Measurements from ENCODE around the gene SLC43A3. TPM values are rescaled to one million over a fixed set of nuclear protein-coding genes. Genes with fewer than 3 reads are reported as not detected.
"Not testable (repeated sequence)": the region's sequence is repeated elsewhere in the genome, so short reads cannot be mapped to it uniquely, and the experiment has no call there.

Gene SLC43A3
- total and polyA plus RNA-seq, 7 donors = 11.3 to 43.9 (median 25.2) TPM

- no peaks in the 10 kb centered on the region for H3K4me1 ChIP-seq
- H3K4me3 ChIP-seq = no peak overlapping the region
- TF ChIP-seq EP300 (IDR thresholded peaks at IDR 0.05) (no peak), POLR2AphosphoS5 (IDR thresholded peaks at IDR 0.05) (no peak), POLR2A (IDR thresholded peaks at IDR 0.05) (no peak), CTCF (IDR thresholded peaks at IDR 0.05) (no peak)
- intact Hi-C loops (cut with DNase I) = no loop called here
- peak overlapping the region in 1 of 4 donors; percentile 37 for H3K27ac ChIP-seq
- DNase-seq = no peak
- peaks cover 5 to 50% (median 23%) of the 10 kb centered on the region in 4 donors for H3K36me3 ChIP-seq
- H3K9me3 ChIP-seq = no peaks in the 10 kb centered on the region
- H3K27me3 ChIP-seq = no peaks in the 10 kb centered on the region
- 43 to 77% methylated on average over 4 of the region's 4 CpGs for WGBS, 2 donors
Observed at GRCh38 chr11:57406337-57406904, 20.5 kb downstream of the SLC43A3 start.

DNA sequence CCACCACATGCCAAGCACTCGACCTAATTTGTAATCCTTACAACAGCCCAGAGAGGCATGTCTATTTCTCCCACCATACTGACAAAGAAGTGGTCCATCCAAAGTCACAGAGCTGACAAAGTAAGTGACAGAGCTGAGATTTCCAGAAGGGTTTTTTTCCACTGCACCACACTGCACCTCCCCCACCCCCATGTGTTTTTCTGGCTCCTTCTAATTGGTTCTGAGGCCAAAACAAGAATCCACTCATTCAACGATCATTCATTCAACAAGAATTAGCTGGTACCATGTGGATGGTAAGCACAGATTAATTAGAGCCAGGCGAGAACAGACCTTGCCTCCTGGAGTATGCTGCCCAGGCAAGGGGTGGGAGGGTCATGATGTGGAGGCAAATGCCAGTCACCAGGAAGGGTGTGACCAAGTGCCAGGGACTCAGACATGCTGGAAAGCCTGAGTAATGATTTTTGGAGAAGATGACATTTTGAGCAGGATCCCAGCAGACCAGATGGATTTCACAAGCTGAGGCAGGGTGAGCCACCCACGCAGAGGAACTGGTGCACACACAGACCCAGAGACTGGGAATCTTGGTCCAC lies 21.6 kb downstream of the SLC43A3 start:
- Histone ChIP-seq H3K27me3 (no peaks in the 10 kb centered on the region), H3K4me3 (no peak overlapping the region), H3K9me3 (no peaks in the 10 kb centered on the region), H3K4me1 (no peaks in the 10 kb centered on the region), H3K36me3 (peaks cover 5 to 39% (median 21%) of the 10 kb centered on the region in 4 donors), H3K27ac (no peak overlapping the region)
- DNase-seq = no peak
- intact Hi-C loops (cut with DNase I) = no loop called here
- 85 to 89% methylated on average over 4 of the region's 4 CpGs for whole genome bisulfite sequencing, 2 donors
- no peak for TF ChIP-seq EP300 (IDR thresholded peaks at IDR 0.05)
- TF ChIP-seq POLR2A (IDR thresholded peaks at IDR 0.05) = no peak

DNA sequence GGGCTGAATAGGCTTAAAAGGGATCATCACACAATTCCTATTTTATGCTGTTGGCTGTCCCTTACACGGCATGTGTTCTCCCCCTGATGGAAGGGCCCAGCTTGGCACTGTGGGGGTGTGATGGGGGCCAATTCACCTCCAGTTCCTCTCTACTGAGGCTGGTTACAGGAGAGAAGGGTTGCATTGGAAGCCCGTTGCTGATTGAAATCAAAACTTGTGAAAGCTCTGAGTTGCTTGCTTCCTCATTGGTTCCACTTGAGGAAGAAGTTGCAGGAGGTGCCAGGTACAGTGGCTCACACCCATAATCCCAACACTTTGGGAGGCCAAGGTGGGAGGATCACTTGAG lies 23.1 kb downstream of the SLC43A3 start:
- H3K9me3 ChIP-seq = no peaks in the 10 kb centered on the region
- no peak overlapping the region for H3K4me3 ChIP-seq
- WGBS, 2 donors = 72 to 86% methylated on average over 2 of the region's 2 CpGs
- DNase-seq = no peak
- no peak overlapping the region for H3K27ac ChIP-seq
- H3K4me1 ChIP-seq = no peaks in the 10 kb centered on the region
- no peaks in the 10 kb centered on the region for H3K27me3 ChIP-seq
- TF ChIP-seq POLR2AphosphoS5 (IDR thresholded peaks at IDR 0.05) (no peak), CTCF (IDR thresholded peaks at IDR 0.05) (no peak), EP300 (IDR thresholded peaks at IDR 0.05) (no peak), POLR2A (IDR thresholded peaks at IDR 0.05) (no peak)
- H3K36me3 ChIP-seq = peaks cover 0 to 23% (median 13%) of the 10 kb centered on the region in 4 donors
- intact Hi-C loops (cut with DNase I) = no loop called here

GRCh38 chr11:57403003-57403801 lies 23.7 kb downstream of the SLC43A3 start:
- 79 to 84% methylated on average over 6 of the region's 6 CpGs for WGBS, 2 donors
- H3K36me3 ChIP-seq = peaks cover 0 to 17% (median 8%) of the 10 kb centered on the region in 4 donors
- H3K27me3 ChIP-seq; intact Hi-C loops (cut with DNase I); DNase-seq; H3K27ac ChIP-seq; H3K4me3 ChIP-seq; H3K9me3 ChIP-seq; H3K4me1 ChIP-seq: not testable (repeated sequence)

GRCh38 chr11:57402188-57403002 lies 24.5 kb downstream of the SLC43A3 start:
- intact Hi-C loops (cut with DNase I) = no loop called here
- Histone ChIP-seq H3K36me3 (peaks cover 0 to 9% (median under 1%) of the 10 kb centered on the region in 4 donors), H3K9me3 (no peaks in the 10 kb centered on the region), H3K27me3 (no peaks in the 10 kb centered on the region), H3K27ac (no peak overlapping the region), H3K4me3 (no peak overlapping the region), H3K4me1 (no peaks in the 10 kb centered on the region)
- no peak for DNase-seq
- WGBS, 2 donors = 70 to 81% methylated on average over 6 of the region's 6 CpGs
- TF ChIP-seq CTCF (IDR thresholded peaks at IDR 0.05) (no peak), POLR2A (IDR thresholded peaks at IDR 0.05) (no peak), POLR2AphosphoS5 (IDR thresholded peaks at IDR 0.05) (no peak), EP300 (IDR thresholded peaks at IDR 0.05) (no peak)
